ENCODE measurements around the gene PTPRN2.

The PTPRN2 gene

DNA sequence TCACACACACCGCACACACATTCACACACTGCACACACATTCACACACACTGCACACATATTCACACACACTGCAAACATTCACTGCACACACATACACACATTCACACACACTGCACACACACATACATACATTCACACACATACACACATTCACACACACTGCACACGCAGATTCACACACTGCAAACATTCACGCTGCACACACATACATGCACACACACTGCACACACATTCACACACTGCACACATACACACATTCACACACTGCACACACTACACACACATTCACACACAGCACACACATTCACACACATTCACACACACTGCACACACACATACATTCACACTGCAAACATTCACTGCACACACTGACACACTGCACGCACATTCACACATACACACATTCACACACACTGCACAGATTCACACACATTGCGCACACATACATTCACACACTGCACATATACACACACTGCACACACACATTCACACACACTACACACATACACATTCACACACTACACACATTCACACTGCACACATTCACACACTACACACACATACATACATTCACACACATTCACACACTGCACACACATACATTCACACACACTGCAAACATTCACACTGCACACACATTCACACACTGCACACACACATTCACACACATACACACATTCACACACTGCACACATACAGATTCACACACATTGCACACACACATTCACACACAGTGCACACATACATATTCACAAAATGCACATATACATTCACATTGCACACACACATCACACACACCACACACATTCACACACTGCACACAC is 325.1 kb downstream of the PTPRN2 start:
- TF ChIP-seq GATA2 (IDR thresholded peaks at IDR 0.05; ENCODE audit: low read depth, low read length) (no peak), GATA3 (IDR thresholded peaks at IDR 0.05; ENCODE audit: low read depth, low read length) (no peak)

DNA sequence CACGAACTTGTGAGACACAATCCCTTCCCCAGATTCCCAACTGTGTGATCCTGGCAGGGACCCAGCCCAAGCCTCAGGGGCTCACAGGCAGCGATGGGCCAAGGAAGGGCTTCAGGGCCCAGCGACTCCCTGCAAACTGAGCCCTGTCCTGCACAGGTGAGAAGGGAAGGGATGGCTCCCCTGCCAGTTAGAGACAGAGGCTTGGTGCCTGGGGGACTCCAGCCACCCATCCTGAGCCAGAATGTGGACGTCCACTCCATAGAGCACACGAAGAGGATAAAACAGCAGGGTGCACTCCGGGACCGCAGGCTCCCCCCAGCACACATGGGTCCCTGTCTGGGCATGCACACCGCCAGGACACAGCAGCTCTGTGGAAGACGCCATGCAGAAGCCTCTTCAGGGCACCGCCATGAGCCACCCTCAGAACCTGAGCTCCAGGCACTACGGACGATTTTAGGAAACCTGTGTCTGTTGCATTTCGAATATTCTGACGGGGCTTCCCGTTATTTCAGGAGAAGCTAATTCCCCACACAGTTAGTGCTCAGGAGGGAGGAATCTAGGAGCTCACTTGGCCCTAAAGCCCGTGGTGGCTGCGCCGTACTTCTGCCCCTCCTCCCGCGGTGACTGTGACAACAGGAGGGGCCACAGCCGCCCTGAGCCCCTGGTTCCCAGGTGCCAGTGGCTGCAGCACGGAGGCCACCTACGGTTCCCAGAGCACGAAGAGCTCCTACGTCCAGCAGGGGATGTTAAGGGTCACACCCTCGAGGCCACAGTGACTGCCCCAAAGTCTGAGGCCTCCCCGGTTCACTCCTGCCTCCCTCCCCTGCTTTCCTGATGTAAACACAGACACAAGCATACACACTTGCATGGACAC is 326.0 kb downstream of the PTPRN2 start:
- no peak for TF ChIP-seq GATA2 (IDR thresholded peaks at IDR 0.05; ENCODE audit: low read depth, low read length)
- no peak for TF ChIP-seq GATA3 (IDR thresholded peaks at IDR 0.05; ENCODE audit: low read depth, low read length)

DNA sequence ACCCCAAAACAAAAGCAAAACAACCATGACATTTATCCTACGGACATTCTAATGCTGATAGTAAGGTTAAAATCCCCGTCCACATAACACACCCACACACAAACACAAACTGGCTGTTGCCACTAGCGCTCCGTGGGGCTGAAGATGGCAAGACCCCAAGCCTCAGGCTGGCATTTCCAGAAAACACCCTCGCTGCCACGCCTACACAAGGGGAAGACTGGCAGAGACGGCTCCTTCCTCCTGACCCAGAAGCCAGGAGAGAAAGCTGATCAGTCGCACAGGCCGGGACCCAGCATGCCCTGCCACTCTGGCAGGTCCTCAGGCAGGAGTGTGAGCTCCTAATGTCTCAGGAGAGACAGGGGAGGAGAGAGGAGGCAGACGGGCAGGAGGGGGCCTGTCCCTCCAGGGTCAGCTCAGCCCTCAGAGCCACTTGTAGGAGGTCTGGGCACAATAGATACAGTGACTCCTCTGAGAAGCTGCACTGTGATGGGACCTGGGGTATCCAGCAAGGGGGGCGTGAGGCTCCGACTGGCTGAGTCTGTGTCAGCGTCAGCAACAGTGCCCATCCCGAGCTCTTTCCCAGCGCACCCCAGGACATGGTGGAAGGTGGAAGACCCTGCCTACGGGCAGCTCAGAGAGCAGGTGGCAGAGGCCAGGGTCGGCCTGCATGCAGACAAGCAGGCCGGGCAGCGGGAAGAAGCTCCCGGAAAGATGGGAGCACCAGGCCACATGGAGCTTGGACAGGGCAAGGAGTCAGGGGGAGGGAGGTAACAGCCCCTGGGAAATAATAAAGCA is 326.9 kb downstream of the PTPRN2 start:
- TF ChIP-seq GATA2 (IDR thresholded peaks at IDR 0.05; ENCODE audit: low read depth, low read length), result no peak
- TF ChIP-seq GATA3 (IDR thresholded peaks at IDR 0.05; ENCODE audit: low read depth, low read length), result no peak

DNA sequence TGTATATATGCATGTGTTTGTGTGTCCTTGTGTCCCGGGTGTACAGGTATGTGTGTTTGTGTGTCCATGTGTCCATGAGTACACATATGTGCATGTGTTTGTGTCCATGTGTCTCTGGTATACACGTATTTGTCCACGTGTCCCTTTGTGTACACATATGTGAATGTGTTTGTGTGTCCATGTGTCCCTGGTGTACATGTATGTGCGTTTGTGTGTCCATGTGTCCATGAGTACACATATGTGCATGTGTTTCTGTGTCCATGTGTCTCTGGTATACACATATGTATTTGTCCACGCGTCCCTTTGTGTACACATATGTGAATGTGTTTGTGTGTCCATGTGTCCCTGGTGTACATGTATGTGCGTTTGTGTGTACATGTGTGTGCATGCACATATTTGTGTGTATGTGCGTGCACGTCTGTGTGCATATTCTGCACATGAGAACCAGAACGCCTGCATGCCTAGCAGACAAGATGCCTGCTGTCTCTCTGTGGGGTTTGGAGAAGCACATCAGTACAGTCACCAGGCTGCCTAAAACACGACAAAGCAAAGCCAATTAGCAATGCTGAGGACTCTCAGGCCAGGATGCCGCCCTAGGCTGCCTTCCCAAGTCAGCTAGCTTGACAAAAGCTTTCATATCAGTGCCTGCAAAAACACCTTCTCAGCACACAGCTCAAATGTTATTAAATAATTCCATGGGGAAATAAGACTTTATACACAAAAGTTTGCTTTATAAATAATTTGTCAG is 327.8 kb downstream of the PTPRN2 start:
- TF ChIP-seq GATA2 (IDR thresholded peaks at IDR 0.05; ENCODE audit: low read depth, low read length) (no peak), GATA3 (IDR thresholded peaks at IDR 0.05; ENCODE audit: low read depth, low read length) (no peak)

DNA sequence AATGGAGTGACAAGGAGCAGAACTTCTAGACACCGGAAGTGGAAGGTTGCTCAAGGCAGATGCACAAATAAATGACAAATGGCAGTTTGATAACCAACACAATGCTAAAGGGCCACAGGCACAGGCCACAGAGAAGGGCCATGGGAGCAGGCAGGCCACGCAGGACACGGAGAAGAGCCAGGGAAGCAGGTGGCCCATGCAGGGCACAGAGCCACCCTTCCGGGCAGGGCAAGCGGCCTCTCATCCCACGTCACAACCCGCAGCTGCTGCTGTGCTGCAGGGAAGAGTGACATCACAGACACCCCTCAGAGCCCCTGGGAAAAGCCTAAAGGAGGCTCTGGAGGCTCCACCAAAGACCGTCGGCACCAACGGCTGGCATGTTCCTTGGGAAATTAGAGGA is 328.5 kb downstream of the PTPRN2 start:
- TF ChIP-seq GATA2 (IDR thresholded peaks at IDR 0.05; ENCODE audit: low read depth, low read length) (no peak), GATA3 (IDR thresholded peaks at IDR 0.05; ENCODE audit: low read depth, low read length) (no peak)

DNA sequence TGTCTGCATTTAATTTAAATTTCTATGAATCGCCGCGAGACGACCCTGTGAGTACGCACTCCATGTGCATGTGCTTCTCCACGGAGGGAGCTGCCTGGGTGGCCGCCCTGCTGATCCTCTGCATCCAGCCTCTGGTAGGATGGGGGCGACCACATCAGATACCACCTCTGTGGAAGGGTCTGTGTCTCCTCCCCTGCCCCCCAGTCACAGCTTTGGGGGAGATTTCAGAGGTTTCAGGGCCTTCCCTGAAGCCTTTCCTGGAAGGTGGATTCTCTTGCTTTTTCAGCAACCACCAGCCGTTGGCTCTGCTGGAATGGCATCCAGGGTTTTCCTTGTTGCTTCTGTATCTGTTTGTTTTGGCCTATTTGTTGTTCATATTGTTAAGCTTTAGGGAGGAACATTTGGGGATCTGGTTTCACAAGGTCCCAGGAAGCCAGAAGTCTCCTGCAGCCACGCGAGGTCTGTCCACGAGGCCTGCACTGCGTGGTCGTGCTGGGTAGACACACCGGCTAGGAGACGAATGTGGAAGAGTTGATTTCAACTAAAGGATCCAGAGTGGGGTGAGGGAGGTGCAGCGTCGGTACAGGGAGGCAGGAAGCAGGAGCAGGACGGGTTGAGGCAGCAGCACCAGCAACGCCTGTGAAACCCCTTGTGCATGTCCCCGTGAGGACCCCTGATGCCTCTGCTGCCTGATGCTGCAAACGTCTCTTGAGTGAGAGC is 329.1 kb downstream of the PTPRN2 start:
- TF ChIP-seq GATA3 (IDR thresholded peaks at IDR 0.05; ENCODE audit: low read depth, low read length) (no peak), GATA2 (IDR thresholded peaks at IDR 0.05; ENCODE audit: low read depth, low read length) (no peak)

DNA sequence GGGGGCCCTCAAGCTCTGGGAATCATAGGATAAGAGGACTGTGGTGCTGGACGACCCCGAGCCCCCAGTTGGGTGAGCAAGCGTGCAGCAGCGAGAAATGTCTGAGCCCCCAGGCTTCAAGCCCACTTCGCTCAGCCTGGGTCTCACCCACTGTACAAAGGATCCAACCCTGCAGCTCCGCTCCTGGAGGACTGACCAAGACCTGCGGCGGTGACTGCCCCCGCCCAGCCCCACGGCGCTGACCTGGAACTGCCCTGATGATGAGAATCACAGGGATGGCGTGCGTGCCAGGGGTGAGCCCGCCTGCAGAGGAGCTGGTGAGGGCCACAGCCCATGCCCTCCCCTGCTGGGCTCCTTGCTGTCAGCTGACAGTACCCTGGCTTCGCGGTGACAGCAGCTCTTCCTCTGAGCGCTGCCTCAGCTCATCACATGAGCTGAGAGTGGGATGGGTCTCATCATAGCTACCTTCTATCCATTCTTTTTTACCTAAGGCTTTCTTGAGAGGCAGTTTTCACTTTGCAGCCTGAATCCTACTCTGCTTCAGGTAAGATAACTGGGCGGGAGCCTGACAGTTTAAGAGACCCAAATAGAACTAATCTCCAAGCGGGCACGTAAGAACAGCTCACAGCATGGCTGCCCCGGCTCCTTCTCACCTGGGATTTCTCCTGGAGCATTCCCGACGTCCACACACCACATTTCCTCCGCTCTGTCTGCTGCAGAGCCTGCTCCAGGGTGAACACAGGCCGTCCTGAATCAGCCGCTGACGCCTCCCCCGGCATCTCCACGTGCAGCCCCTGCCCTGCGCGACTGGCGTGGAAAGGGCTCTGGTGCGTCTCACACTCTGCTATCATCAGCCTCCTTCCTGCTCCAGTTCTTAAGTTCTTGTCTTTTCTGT is 329.9 kb downstream of the PTPRN2 start:
- TF ChIP-seq GATA3 (IDR thresholded peaks at IDR 0.05; ENCODE audit: low read depth, low read length) (no peak), GATA2 (IDR thresholded peaks at IDR 0.05; ENCODE audit: low read depth, low read length) (no peak)

DNA sequence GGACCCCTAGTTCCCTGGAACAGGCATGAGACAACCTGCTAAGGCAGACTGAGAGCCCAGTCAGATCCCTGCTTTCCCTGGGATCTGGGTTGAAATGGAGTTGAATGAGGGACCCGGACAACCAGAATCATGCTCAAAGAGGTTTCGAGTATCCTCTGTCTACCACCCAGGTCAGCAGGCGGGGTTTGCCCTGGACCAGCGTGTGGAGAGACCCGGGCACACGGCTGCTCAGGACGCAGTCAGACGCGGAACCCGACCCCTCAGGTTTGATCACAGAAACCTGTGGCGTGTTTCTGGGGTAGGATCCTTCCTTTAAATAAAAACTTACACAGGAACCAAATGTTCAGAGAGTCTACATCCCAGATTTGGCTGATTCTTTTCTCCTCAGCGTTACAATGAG is 330.6 kb downstream of the PTPRN2 start:
- TF ChIP-seq GATA2 (IDR thresholded peaks at IDR 0.05; ENCODE audit: low read depth, low read length) (no peak), GATA3 (IDR thresholded peaks at IDR 0.05; ENCODE audit: low read depth, low read length) (no peak)

DNA sequence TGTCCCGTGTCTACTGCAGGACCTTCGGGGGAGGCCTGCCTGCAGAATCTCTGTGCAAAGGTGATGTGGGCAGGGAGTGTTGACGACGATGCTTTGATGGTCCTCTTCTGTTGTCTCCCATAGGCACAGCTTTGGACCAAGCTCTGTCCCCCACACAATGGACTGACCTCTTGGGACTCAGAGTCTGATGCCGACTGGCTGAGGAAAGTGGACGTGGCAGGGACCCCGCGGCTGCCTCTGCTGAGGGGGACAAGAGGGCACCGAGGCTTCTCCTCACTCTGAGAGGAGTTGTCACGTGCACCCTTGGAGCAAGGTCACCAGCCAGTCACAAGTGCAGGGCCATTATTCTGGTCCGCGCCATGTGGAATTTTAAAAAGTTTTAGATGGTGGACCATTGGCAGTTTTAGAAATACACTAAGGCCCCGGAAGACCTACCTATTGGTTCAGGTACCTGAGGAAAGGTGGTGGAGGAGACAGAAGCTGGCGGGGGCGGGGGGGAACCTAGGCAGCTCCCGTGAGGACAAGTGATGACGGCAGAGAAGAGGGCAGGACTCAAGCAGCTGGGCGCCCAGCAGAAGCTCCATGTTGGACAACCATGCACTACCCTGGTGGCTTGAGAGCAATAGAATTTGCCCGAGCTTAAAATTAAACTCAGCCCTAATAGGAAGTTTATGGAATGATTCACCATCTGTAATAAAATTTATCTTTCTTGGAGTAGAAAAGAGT is 331.4 kb downstream of the PTPRN2 start:
- TF ChIP-seq GATA2 (IDR thresholded peaks at IDR 0.05; ENCODE audit: low read depth, low read length), result no peak
- TF ChIP-seq GATA3 (IDR thresholded peaks at IDR 0.05; ENCODE audit: low read depth, low read length), result no peak

DNA sequence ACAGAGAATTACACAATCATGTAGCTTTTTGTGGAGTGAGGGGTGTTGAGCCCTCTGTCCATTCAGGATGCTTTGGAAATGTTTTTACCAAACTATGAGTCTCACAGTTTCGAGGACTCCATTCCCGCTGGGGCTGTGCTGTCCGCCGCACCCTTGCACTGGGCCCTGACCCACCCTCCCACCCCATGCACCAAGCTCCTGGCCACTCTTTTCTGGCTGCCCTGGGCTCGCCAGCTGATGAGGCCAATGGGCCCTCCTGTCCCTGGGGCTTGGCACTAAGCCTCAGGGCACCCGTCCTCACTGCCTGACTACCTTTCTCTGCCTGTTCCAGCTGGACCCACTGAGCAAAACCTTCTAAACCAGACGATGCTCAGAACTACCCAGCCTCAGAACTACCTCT is 332.1 kb downstream of the PTPRN2 start:
- TF ChIP-seq GATA3 (IDR thresholded peaks at IDR 0.05; ENCODE audit: low read depth, low read length) (no peak), GATA2 (IDR thresholded peaks at IDR 0.05; ENCODE audit: low read depth, low read length) (no peak)

DNA sequence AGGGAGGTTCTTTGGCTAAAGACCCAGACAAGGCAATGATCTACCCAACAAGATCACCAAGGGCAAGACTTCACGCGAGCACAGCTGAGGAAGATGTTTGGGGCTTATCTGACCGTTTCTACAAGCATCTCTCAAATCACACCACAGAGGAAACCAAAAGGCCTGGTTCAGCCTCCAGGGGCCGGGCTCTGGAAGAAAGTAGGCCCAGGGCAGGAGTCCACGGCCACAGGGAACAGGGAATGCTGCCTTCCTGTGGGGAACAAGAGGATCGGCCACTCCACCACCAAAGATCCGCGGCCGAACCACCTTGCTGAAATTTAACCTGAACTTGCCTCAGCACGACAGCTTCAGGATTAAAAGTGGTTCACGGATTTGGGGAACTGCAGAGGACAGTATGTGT is 332.5 kb downstream of the PTPRN2 start:
- TF ChIP-seq GATA3 (IDR thresholded peaks at IDR 0.05; ENCODE audit: low read depth, low read length), result no peak
- no peak for TF ChIP-seq GATA2 (IDR thresholded peaks at IDR 0.05; ENCODE audit: low read depth, low read length)

Measured in SH-SY5Y (cell line).